GM23338 (cell line): Measurements from ENCODE around the gene METTL6. TPM values are rescaled to one million over a fixed set of nuclear protein-coding genes. Genes with fewer than 3 reads are reported as not detected.

Experiments used
- ATAC-seq: fragments of 200-7000 bp; cut with Tn5 transposase; 3 replicates; pipeline ENCODE4 v1.9.1; 2020
- DNase-seq: peaks from one replicate; pipeline ENCODE4 v3.0.0-alpha.2; 2015; ENCODE audit warnings: low spot score
- H2AFZ ChIP-seq: fragments of 200-600 bp; sonication (generic); 2 replicates; pipeline ENCODE4 v1.8.0; 2016; ENCODE audit warnings: antibody characterized with exemption, mild to moderate bottlenecking, moderate library complexity
- H3F3A ChIP-seq: fragments of 200-600 bp; sonication (generic); replicated peaks from 2 replicates; pipeline ENCODE4 v1.8.0; 2017; ENCODE audit warnings: antibody characterized with exemption, mixed run types, low read depth
- H3K27ac ChIP-seq: fragments of 200-600 bp; sonication (generic); 2 replicates; pipeline ENCODE4 v1.6.1; 2016; ENCODE audit warnings: low read depth
- H3K27me3 ChIP-seq: fragments of 200-600 bp; sonication (generic); 2 replicates; pipeline ENCODE4 v1.8.0; 2016; ENCODE audit warnings: mild to moderate bottlenecking, mixed run types, moderate library complexity; ENCODE audit not compliant: insufficient read depth
- H3K36me3 ChIP-seq: fragments of 200-600 bp; sonication (generic); 2 replicates; pipeline ENCODE4 v1.8.0; 2016; ENCODE audit warnings: mild to moderate bottlenecking; ENCODE audit not compliant: insufficient read depth
- H3K4me1 ChIP-seq: fragments of 200-600 bp; sonication (generic); 2 replicates; pipeline ENCODE4 v1.8.0; 2016; ENCODE audit warnings: mild to moderate bottlenecking, moderate library complexity; ENCODE audit not compliant: insufficient read depth
- H3K4me2 ChIP-seq: fragments of 200-600 bp; sonication (generic); 2 replicates; pipeline ENCODE4 v1.7.1; 2017; ENCODE audit warnings: mixed run types
- H3K4me3 ChIP-seq: fragments of 200-600 bp; sonication (generic); 2 replicates; pipeline ENCODE4 v1.6.1; 2016; ENCODE audit warnings: mixed run types
- H3K79me2 ChIP-seq: fragments of 200-600 bp; sonication (generic); replicated peaks from 2 replicates; pipeline ENCODE4 v1.8.0; 2017; ENCODE audit warnings: mild to moderate bottlenecking; ENCODE audit not compliant: insufficient read depth
- H3K9me2 ChIP-seq: fragments of 200-600 bp; sonication (generic); 2 replicates; pipeline ENCODE4 v1.8.0; 2017; ENCODE audit not compliant: insufficient read depth
- H4K20me1 ChIP-seq: fragments of 200-600 bp; sonication (generic); replicated peaks from 2 replicates; pipeline ENCODE4 v1.8.0; 2017; ENCODE audit warnings: mild to moderate bottlenecking; ENCODE audit not compliant: insufficient read depth
- H3K27ac Mint-ChIP-seq: 2 replicates; pipeline ENCODE4 v1.8.0; 2020; ENCODE audit warnings: inconsistent platforms, mild to moderate bottlenecking, moderate library complexity, mixed read lengths
- H3K27me3 Mint-ChIP-seq: 3 replicates; pipeline ENCODE4 v1.8.0; 2022; ENCODE audit warnings: low read depth, mild to moderate bottlenecking, moderate library complexity, mixed read lengths, inconsistent platforms; ENCODE audit not compliant: insufficient read depth, poor library complexity
- H3K36me3 Mint-ChIP-seq: 3 replicates; pipeline ENCODE4 v1.8.0; 2021; ENCODE audit warnings: low read depth, mild to moderate bottlenecking, inconsistent platforms, moderate library complexity, mixed read lengths
- H3K4me1 Mint-ChIP-seq: 3 replicates; pipeline ENCODE4 v1.8.0; 2020; ENCODE audit warnings: mild to moderate bottlenecking, inconsistent platforms, mixed read lengths
- H3K4me3 Mint-ChIP-seq: 3 replicates; pipeline ENCODE4 v1.8.0; 2021; ENCODE audit warnings: moderate library complexity, mild to moderate bottlenecking, inconsistent platforms, mixed read lengths
- H3K9me3 Mint-ChIP-seq: 3 replicates; pipeline ENCODE4 v1.8.0; 2020; ENCODE audit warnings: moderate library complexity, mild to moderate bottlenecking, inconsistent platforms, mixed read lengths
- CREB1 ChIP-seq: fragments of 250-450 bp; sonication (Bioruptor Pico); IDR thresholded peaks from 2 replicates; pipeline ENCODE4 v1.5.0; 2020; ENCODE audit warnings: low read depth, mild to moderate bottlenecking, moderate library complexity
- ETS1 ChIP-seq: IDR thresholded peaks from 2 replicates; pipeline ENCODE4 v1.6.1; 2016; ENCODE audit warnings: antibody characterized with exemption
- EZH2 ChIP-seq: fragments of 200-600 bp; sonication (generic); IDR thresholded peaks from one replicate; pipeline ENCODE4 v1.8.0; 2017; ENCODE audit warnings: antibody characterized with exemption, mild to moderate bottlenecking, low read depth; ENCODE audit not compliant: unreplicated experiment
- EZH2phosphoT487 ChIP-seq: fragments of 200-600 bp; sonication (generic); IDR thresholded peaks from one replicate; pipeline ENCODE4 v1.8.1; 2018; ENCODE audit warnings: antibody characterized with exemption; ENCODE audit not compliant: unreplicated experiment
- JUNB ChIP-seq: IDR thresholded peaks from one replicate; pipeline ENCODE4 v1.6.1; 2016; ENCODE audit warnings: antibody characterized with exemption; ENCODE audit not compliant: unreplicated experiment
- NANOG ChIP-seq: IDR thresholded peaks from 2 replicates; pipeline ENCODE4 v1.6.1; 2016; ENCODE audit warnings: antibody characterized with exemption, borderline replicate concordance
- REST ChIP-seq: IDR thresholded peaks from one replicate; pipeline ENCODE4 v1.6.1; 2018; ENCODE audit warnings: antibody characterized with exemption; ENCODE audit not compliant: unreplicated experiment
- STAT1 ChIP-seq: IDR thresholded peaks from one replicate; pipeline ENCODE4 v1.6.1; 2016; ENCODE audit warnings: antibody characterized with exemption; ENCODE audit not compliant: unreplicated experiment
- ZNF114 ChIP-seq: fragments of 250-450 bp; sonication (Bioruptor Pico); IDR thresholded peaks from 2 replicates; pipeline ENCODE4 v1.5.0; 2020; ENCODE audit warnings: mild to moderate bottlenecking, moderate library complexity
- ZNF331 ChIP-seq: fragments of 250-450 bp; sonication (Bioruptor Pico); IDR thresholded peaks from 2 replicates; pipeline ENCODE4 v1.5.0; 2020; ENCODE audit warnings: low read depth, mild to moderate bottlenecking, moderate library complexity
- polyA plus RNA-seq: library from polyadenylated mRNA; unstranded; fragments of >200 nt; fragmentation: Nextera tagmentation; extraction: Ambion mirVana; gene quantifications from 2 replicates; pipeline ENCODE4 v1.2.1, GENCODE V29; 2016
- total RNA-seq: library from RNA; depleted of rRNA; stranded (reverse); fragments of >200 nt; shearing (Covaris generic); gene quantifications from 2 replicates; pipeline ENCODE4 v1.2.3, GENCODE V29; 2014

METTL6 gene
- total and polyA plus RNA-seq, 2 experiments from 2014 or later, result 15.1 to 17.8 TPM

- no peak overlapping the region for H3K4me2 ChIP-seq
- H4K20me1 ChIP-seq, result no peaks in the 10 kb centered on the region
- no peak overlapping the region for H3K27ac ChIP-seq
- DNase-seq (no peak), ATAC-seq (no peak)
- no peaks in the 10 kb centered on the region for H3K9me2 ChIP-seq
- TF ChIP-seq CREB1 (CRISPR knock-in tag), result no peak
- no peak for TF ChIP-seq ETS1
- no peak for TF ChIP-seq REST
- no peak for TF ChIP-seq NANOG
- TF ChIP-seq EZH2, result no peak
- TF ChIP-seq ZNF331 (CRISPR knock-in tag), result no peak
- H3K36me3 ChIP-seq, result no peaks in the 10 kb centered on the region
- H3K27ac Mint-ChIP-seq, result no peak overlapping the region
- no peaks in the 10 kb centered on the region for H3K27me3 ChIP-seq
- H2AFZ ChIP-seq, result no peak overlapping the region
- no peak overlapping the region for H3K4me3 Mint-ChIP-seq
- H3K9me3 Mint-ChIP-seq, result peaks cover 3% of the 10 kb centered on the region; the same call in 1 of the 3 replicates
- no peaks in the 10 kb centered on the region for H3K36me3 Mint-ChIP-seq
- H3F3A ChIP-seq, result no peaks in the 10 kb centered on the region
- H3K4me3 ChIP-seq, result no peak overlapping the region
- no peaks in the 10 kb centered on the region for H3K79me2 ChIP-seq
- H3K4me1 ChIP-seq, result no peaks in the 10 kb centered on the region
- H3K4me1 Mint-ChIP-seq, result 0 out of 3 replicates have a peak, but pooled peaks cover 5% of the 10 kb centered on the region
- H3K27me3 Mint-ChIP-seq, result peaks cover 3% of the 10 kb centered on the region
Observed at GRCh38 chr3:15476378-15476777, 49.0 kb upstream of the METTL6 start.

GRCh38 chr3:15475161-15475560 lies 47.8 kb upstream of the METTL6 start:
- Histone ChIP-seq H3K4me2 (no peak overlapping the region), H3F3A (no peaks in the 10 kb centered on the region), H3K36me3 (no peaks in the 10 kb centered on the region), H4K20me1 (no peaks in the 10 kb centered on the region), H3K79me2 (no peaks in the 10 kb centered on the region), H3K27ac (no peak overlapping the region), H3K4me3 (no peak overlapping the region), H2AFZ (no peak overlapping the region), H3K4me1 (no peaks in the 10 kb centered on the region), H3K27me3 (no peaks in the 10 kb centered on the region), H3K9me2 (no peaks in the 10 kb centered on the region)
- DNase-seq (no peak), ATAC-seq (no peak)
- no peaks in the 10 kb centered on the region for H3K9me3 Mint-ChIP-seq
- H3K27ac Mint-ChIP-seq, result no peak overlapping the region
- no peaks in the 10 kb centered on the region for H3K36me3 Mint-ChIP-seq
- peaks cover 3% of the 10 kb centered on the region for H3K27me3 Mint-ChIP-seq
- TF ChIP-seq ZNF114 (CRISPR knock-in tag) (no peak), ETS1 (no peak), STAT1 (no peak), EZH2phosphoT487 (no peak), REST (no peak), JUNB (no peak), ZNF331 (CRISPR knock-in tag) (no peak), EZH2 (no peak)
- H3K4me1 Mint-ChIP-seq, result 0 out of 3 replicates have a peak, but pooled peaks cover 5% of the 10 kb centered on the region
- no peak overlapping the region for H3K4me3 Mint-ChIP-seq
